SK-N-SH (cell line): ENCODE data around the gene HNRNPC.

Source experiments
- TAF1 ChIP-seq: IDR thresholded peaks from 2 replicates; pipeline ENCODE4 v1.6.1; 2012; ENCODE audit warnings: low read depth, mild to moderate bottlenecking, low read length, moderate library complexity, borderline replicate concordance
- TF ChIP-seq, protein P1 (sequence below): fragments of 200-600 bp; sonication (generic); IDR thresholded peaks from 2 replicates; pipeline ENCODE4 v1.6.1; 2017; ENCODE audit warnings: antibody characterized with exemption, mild to moderate bottlenecking, moderate library complexity

DNA sequence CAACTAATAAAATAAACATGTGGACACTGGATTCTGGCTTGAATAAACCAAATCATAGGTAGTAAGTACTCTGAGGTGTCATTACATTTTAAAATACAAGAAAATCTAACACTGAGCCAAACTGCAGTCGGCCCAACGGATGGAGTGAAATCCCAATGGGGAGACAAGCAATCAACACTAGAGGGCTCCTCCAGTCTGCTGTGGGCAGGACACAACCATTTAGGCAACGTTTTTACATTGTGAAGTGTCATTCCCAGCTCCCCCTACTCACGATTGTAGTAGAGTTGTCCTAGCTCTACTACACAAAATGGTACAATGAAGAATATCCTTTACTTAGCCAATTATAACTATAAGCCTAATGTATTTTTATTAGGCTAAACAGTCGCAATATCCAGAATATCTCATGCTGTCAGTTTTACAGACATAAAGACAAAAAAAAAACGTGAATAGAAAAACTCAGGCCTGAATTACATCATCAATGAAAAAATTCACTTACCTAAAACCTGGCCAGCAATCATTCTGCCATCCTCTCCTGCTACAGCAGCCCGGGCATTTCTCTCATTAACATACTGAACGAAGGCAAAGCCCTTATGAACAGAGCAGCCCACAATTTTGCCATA lies 35.7 kb downstream of the HNRNPC start:
- no peak for TF ChIP-seq TAF1
- TF ChIP-seq, protein P1, sequence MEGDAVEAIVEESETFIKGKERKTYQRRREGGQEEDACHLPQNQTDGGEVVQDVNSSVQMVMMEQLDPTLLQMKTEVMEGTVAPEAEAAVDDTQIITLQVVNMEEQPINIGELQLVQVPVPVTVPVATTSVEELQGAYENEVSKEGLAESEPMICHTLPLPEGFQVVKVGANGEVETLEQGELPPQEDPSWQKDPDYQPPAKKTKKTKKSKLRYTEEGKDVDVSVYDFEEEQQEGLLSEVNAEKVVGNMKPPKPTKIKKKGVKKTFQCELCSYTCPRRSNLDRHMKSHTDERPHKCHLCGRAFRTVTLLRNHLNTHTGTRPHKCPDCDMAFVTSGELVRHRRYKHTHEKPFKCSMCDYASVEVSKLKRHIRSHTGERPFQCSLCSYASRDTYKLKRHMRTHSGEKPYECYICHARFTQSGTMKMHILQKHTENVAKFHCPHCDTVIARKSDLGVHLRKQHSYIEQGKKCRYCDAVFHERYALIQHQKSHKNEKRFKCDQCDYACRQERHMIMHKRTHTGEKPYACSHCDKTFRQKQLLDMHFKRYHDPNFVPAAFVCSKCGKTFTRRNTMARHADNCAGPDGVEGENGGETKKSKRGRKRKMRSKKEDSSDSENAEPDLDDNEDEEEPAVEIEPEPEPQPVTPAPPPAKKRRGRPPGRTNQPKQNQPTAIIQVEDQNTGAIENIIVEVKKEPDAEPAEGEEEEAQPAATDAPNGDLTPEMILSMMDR = peak; percentile 33
